ENCODE data around the gene CDH23.

The CDH23 gene

GRCh38 chr10:71432101-71432905 lies 35.6 kb downstream of the CDH23 start:
- DNase-seq (ENCODE audit: low read depth): no peak
- H3K4me3 ChIP-seq (ENCODE audit: low read depth, low read length): no peak overlapping the region
- no peak for TF ChIP-seq CTCF (conservative IDR thresholded peaks at IDR 0.05; ENCODE audit: low read depth, low read length)

GRCh38 chr10:71432956-71433767 lies 36.4 kb downstream of the CDH23 start:
- DNase-seq (ENCODE audit: low read depth): no peak
- no peak for TF ChIP-seq CTCF (conservative IDR thresholded peaks at IDR 0.05; ENCODE audit: low read depth, low read length)
- H3K4me3 ChIP-seq (ENCODE audit: low read depth, low read length): no peak overlapping the region

GRCh38 chr10:71433768-71434744 lies 37.3 kb downstream of the CDH23 start:
- no peak overlapping the region for H3K4me3 ChIP-seq (ENCODE audit: low read depth, low read length)
- no peak for DNase-seq (ENCODE audit: low read depth)
- TF ChIP-seq CTCF (conservative IDR thresholded peaks at IDR 0.05; ENCODE audit: low read depth, low read length): no peak

GRCh38 chr10:71434760-71435394 lies 38.2 kb downstream of the CDH23 start:
- TF ChIP-seq CTCF (conservative IDR thresholded peaks at IDR 0.05; ENCODE audit: low read depth, low read length): no peak
- DNase-seq (ENCODE audit: low read depth): no peak
- no peak overlapping the region for H3K4me3 ChIP-seq (ENCODE audit: low read depth, low read length)

- DNase-seq (ENCODE audit: low read depth): no peak
- no peak for TF ChIP-seq CTCF (conservative IDR thresholded peaks at IDR 0.05; ENCODE audit: low read depth, low read length)
- H3K4me3 ChIP-seq (ENCODE audit: low read depth, low read length): no peak overlapping the region
Observed at GRCh38 chr10:71435571-71436267, 39.0 kb downstream of the CDH23 start.

Data from choroid plexus epithelial cell (primary cell).